RPMI7951 (cell line): ENCODE data around the gene DLG2. TPM values are rescaled to one million over a fixed set of nuclear protein-coding genes. Genes with fewer than 3 reads are reported as not detected.
"Not testable (repeated sequence)": the region's sequence is repeated elsewhere in the genome, so short reads cannot be mapped to it uniquely, and the experiment has no call there.

ENCODE experiments used
- DNase-seq: peaks from one replicate; pipeline ENCODE4 v3.0.0-alpha.2; 2012; ENCODE audit warnings: low read depth
- total RNA-seq: library from RNA; depleted of rRNA; stranded (reverse); fragments of >200 nt; shearing (Covaris generic); gene quantifications from 2 replicates; pipeline ENCODE4 v1.2.3, GENCODE V29; 2014

The DLG2 gene
- total RNA-seq, 1 experiment from 2014 or later, result 0.36 TPM

- DNase-seq, result no peak
Observed at GRCh38 chr11:83813296-83813695, 1813.8 kb downstream of the DLG2 start.

GRCh38 chr11:83809274-83809673 is 1817.9 kb downstream of the DLG2 start:
- no peak for DNase-seq

GRCh38 chr11:83801799-83802198 is 1825.3 kb downstream of the DLG2 start:
- DNase-seq, result no peak

- DNase-seq, result no peak
Observed at GRCh38 chr11:83793310-83793709, 1833.8 kb downstream of the DLG2 start.

- DNase-seq, result no peak
Observed at GRCh38 chr11:83791557-83791956, 1835.6 kb downstream of the DLG2 start.

- no peak for DNase-seq
Observed at GRCh38 chr11:83785942-83786341, 1841.2 kb downstream of the DLG2 start.

- no peak for DNase-seq
Observed at GRCh38 chr11:83784419-83784818, 1842.7 kb downstream of the DLG2 start.

GRCh38 chr11:83782329-83782728 is 1844.8 kb downstream of the DLG2 start:
- no peak for DNase-seq

- no peak for DNase-seq
Observed at GRCh38 chr11:83779876-83780275, 1847.3 kb downstream of the DLG2 start.

GRCh38 chr11:83778596-83778995 is 1848.5 kb downstream of the DLG2 start:
- DNase-seq, result no peak

GRCh38 chr11:83773950-83774880 is 1852.9 kb downstream of the DLG2 start:
- peak; percentile 26 for DNase-seq

GRCh38 chr11:83768489-83768888 is 1858.7 kb downstream of the DLG2 start:
- DNase-seq, result no peak

- no peak for DNase-seq
Observed at GRCh38 chr11:83766932-83767331, 1860.2 kb downstream of the DLG2 start.

GRCh38 chr11:83764643-83765042 is 1862.5 kb downstream of the DLG2 start:
- no peak for DNase-seq

GRCh38 chr11:83760932-83761331 is 1866.2 kb downstream of the DLG2 start:
- DNase-seq, result no peak

GRCh38 chr11:83759148-83759547 is 1868.0 kb downstream of the DLG2 start:
- DNase-seq, result no peak

- DNase-seq, result no peak
Observed at GRCh38 chr11:83751041-83751440, 1876.1 kb downstream of the DLG2 start.

GRCh38 chr11:83746921-83747585 is 1880.1 kb downstream of the DLG2 start:
- DNase-seq, result no peak

- no peak for DNase-seq
Observed at GRCh38 chr11:83744620-83745192, 1882.4 kb downstream of the DLG2 start.

- no peak for DNase-seq
Observed at GRCh38 chr11:83736684-83737083, 1890.5 kb downstream of the DLG2 start.

- DNase-seq, result no peak
Observed at GRCh38 chr11:83734120-83734519, 1893.0 kb downstream of the DLG2 start.

- not testable (repeated sequence) for DNase-seq
Observed at GRCh38 chr11:83731288-83731687, 1895.9 kb downstream of the DLG2 start.

- no peak for DNase-seq
Observed at GRCh38 chr11:83728281-83728680, 1898.9 kb downstream of the DLG2 start.
